H1 (cell line): ENCODE measurements around the gene NMD3. TPM values are rescaled to one million over a fixed set of nuclear protein-coding genes. Genes with fewer than 3 reads are reported as not detected.

Source experiments
- CTCF ChIA-PET: fragments of 300-600 bp; sonication (Branson Sonifier 250); formaldehyde crosslinking; loops from one replicate; lab custom pipeline; 2021; ENCODE audit not compliant: partially characterized antibody; lab: Charles Lee
- POLR2A ChIA-PET: fragments of 300-600 bp; sonication (Branson Sonifier 250); formaldehyde crosslinking; loops from one replicate; lab custom pipeline; 2021; ENCODE audit warnings: inconsistent platforms; ENCODE audit not compliant: partially characterized antibody; lab: Charles Lee
- DNase-seq, 2 experiments: peaks; one replicate each; pipeline versions ENCODE4 v3.0.0 to v3.0.0-alpha.2; 2010 to 2022; ENCODE audit warnings: low spot score in 2 of 2, low read depth in 1 of 2, mixed read lengths in 1 of 2
- FAIRE-seq: peaks from 2 replicates; lab custom pipeline; 2011; peaks lifted over from hg19 to GRCh38; lab: Jason Lieb, UNC
- H2AFZ ChIP-seq: 2 replicates; pipeline ENCODE4 v1.8.1; 2012; ENCODE audit warnings: low read length, inconsistent platforms
- H2AK5ac ChIP-seq: 2 replicates; pipeline ENCODE4 v1.6.1; 2013; ENCODE audit warnings: low read depth, low read length
- H2BK120ac ChIP-seq: replicated peaks from 2 replicates; pipeline ENCODE3; 2013; ENCODE audit warnings: low read depth, low read length, inconsistent platforms
- H2BK12ac ChIP-seq: 2 replicates; pipeline ENCODE4 v1.6.1; 2013; ENCODE audit warnings: low read depth, low read length
- H2BK15ac ChIP-seq: 2 replicates; pipeline ENCODE4 v1.6.1; 2013; ENCODE audit warnings: low read length
- H2BK20ac ChIP-seq: 2 replicates; pipeline ENCODE4 v1.6.1; 2013; ENCODE audit warnings: low read length
- H2BK5ac ChIP-seq: 2 replicates; pipeline ENCODE4 v1.6.1; 2013; ENCODE audit warnings: low read depth, low read length
- H3K14ac ChIP-seq: 2 replicates; pipeline ENCODE4 v1.6.1; 2013; ENCODE audit warnings: inconsistent platforms; ENCODE audit not compliant: insufficient read length
- H3K18ac ChIP-seq: 2 replicates; pipeline ENCODE4 v1.6.1; 2013; ENCODE audit warnings: low read length; ENCODE audit errors: extremely low read depth
- H3K23ac ChIP-seq: 2 replicates; pipeline ENCODE4 v1.6.1; 2013; ENCODE audit warnings: inconsistent platforms; ENCODE audit not compliant: insufficient read length
- H3K23me2 ChIP-seq: 2 replicates; pipeline ENCODE4 v1.6.1; 2013; ENCODE audit warnings: low read depth, low read length
- H3K27ac ChIP-seq: 2 replicates; pipeline ENCODE4 v1.6.1; 2011; ENCODE audit warnings: low read depth, low read length, inconsistent platforms
- H3K27me3 ChIP-seq, 4 experiments: replicated peaks in 1 of 4; 1 replicate in 1 of 4; 2 replicates in 3 of 4; pipeline versions ENCODE4 v1.6.1 to v1.8.1; 2011 to 2013; ENCODE audit warnings: low read length in 3 of 4, mild to moderate bottlenecking in 3 of 4, inconsistent platforms in 2 of 4, mixed read lengths in 2 of 4, moderate library complexity in 1 of 4; ENCODE audit not compliant: control insufficient read depth in 3 of 4, insufficient read depth in 3 of 4; ENCODE audit errors: extremely low read depth in 1 of 4
- H3K36me3 ChIP-seq, 4 experiments: 2 replicates each; pipeline versions ENCODE4 v1.6.1 to v1.8.1; 2011 to 2013; ENCODE audit warnings: mild to moderate bottlenecking in 4 of 4, low read length in 3 of 4, moderate library complexity in 2 of 4, control low read depth in 1 of 4, inconsistent platforms in 1 of 4; ENCODE audit not compliant: insufficient read depth in 4 of 4, control insufficient read depth in 2 of 4
- H3K4ac ChIP-seq: replicated peaks from 2 replicates; pipeline ENCODE3; 2013; ENCODE audit warnings: low read length, low read depth, mixed read lengths, inconsistent platforms; ENCODE audit not compliant: insufficient read length
- H3K4me1 ChIP-seq, 4 experiments: replicated peaks in 1 of 4; 1 replicate in 1 of 4; 2 replicates in 3 of 4; pipeline versions ENCODE4 v1.6.1 to v1.8.1; 2011 to 2013; ENCODE audit warnings: low read length in 3 of 4, inconsistent platforms in 2 of 4, mixed read lengths in 1 of 4; ENCODE audit not compliant: insufficient read depth in 4 of 4, control insufficient read depth in 3 of 4
- H3K4me2 ChIP-seq, 2 experiments: 2 replicates each; pipeline versions ENCODE4 v1.6.1 to v1.8.1; 2011 to 2013; ENCODE audit warnings: low read depth in 2 of 2, low read length in 2 of 2, control low read depth in 1 of 2, inconsistent platforms in 1 of 2, mild to moderate bottlenecking in 1 of 2; ENCODE audit not compliant: insufficient read depth in 1 of 2
- H3K4me3 ChIP-seq, 4 experiments: fragments of 200-600, 300-600 bp in 1 of 4; sonication (generic), shearing (Covaris generic), sonication (Bioruptor Twin) in 1 of 4; 2 replicates each; pipeline versions ENCODE4 v1.5.1 to v1.8.1; 2011 to 2016; ENCODE audit warnings: low read length in 4 of 4, low read depth in 3 of 4, control low read depth in 2 of 4, inconsistent platforms in 2 of 4, mild to moderate bottlenecking in 2 of 4, mixed read lengths in 1 of 4, moderate library complexity in 1 of 4; ENCODE audit not compliant: insufficient read depth in 2 of 4; ENCODE audit errors: extremely low read depth in 1 of 4
- H3K56ac ChIP-seq: replicated peaks from 2 replicates; pipeline ENCODE3; 2013; ENCODE audit warnings: low read depth, mild to moderate bottlenecking, mixed read lengths, low read length, inconsistent platforms; ENCODE audit not compliant: insufficient read length
- H3K79me1 ChIP-seq: 2 replicates; pipeline ENCODE4 v1.6.1; 2013; ENCODE audit warnings: low read depth, low read length, control low read depth
- H3K79me2 ChIP-seq, 2 experiments: 2 replicates each; pipeline versions ENCODE4 v1.6.1 to v1.8.1; 2012 to 2013; ENCODE audit warnings: low read length in 2 of 2, mild to moderate bottlenecking in 2 of 2, inconsistent platforms in 1 of 2; ENCODE audit not compliant: insufficient read depth in 2 of 2, control insufficient read depth in 1 of 2
- H3K9ac ChIP-seq, 4 experiments: replicated peaks in 1 of 4; 1 replicate in 1 of 4; 2 replicates in 3 of 4; pipeline versions ENCODE4 v1.6.1 to v1.8.1; 2011 to 2013; ENCODE audit warnings: low read depth in 3 of 4, low read length in 3 of 4, control low read depth in 2 of 4, mild to moderate bottlenecking in 2 of 4, moderate library complexity in 2 of 4, inconsistent platforms in 1 of 4; ENCODE audit errors: extremely low read depth in 1 of 4
- H3K9me3 ChIP-seq, 2 experiments: 2 replicates each; pipeline versions ENCODE4 v1.6.1 to v1.8.1; 2012 to 2013; ENCODE audit warnings: mild to moderate bottlenecking in 2 of 2, moderate library complexity in 2 of 2, control low read depth in 1 of 2, inconsistent platforms in 1 of 2, low read depth in 1 of 2, low read length in 1 of 2, mixed read lengths in 1 of 2; ENCODE audit not compliant: insufficient read depth in 2 of 2
- H4K20me1 ChIP-seq, 2 experiments: replicated peaks in 1 of 2; 2 replicates each; pipeline versions ENCODE3 to v1.8.1; 2011 to 2013; ENCODE audit warnings: inconsistent platforms in 2 of 2, low read length in 2 of 2, mild to moderate bottlenecking in 1 of 2; ENCODE audit not compliant: insufficient read depth in 2 of 2, control insufficient read depth in 1 of 2
- H4K5ac ChIP-seq: 2 replicates; pipeline ENCODE4 v1.6.1; 2013; ENCODE audit warnings: low read length, low read depth, mixed read lengths, inconsistent platforms; ENCODE audit not compliant: insufficient read length
- H4K8ac ChIP-seq: 2 replicates; pipeline ENCODE4 v1.8.0; 2013; ENCODE audit warnings: mild to moderate bottlenecking, moderate library complexity, low read length, inconsistent platforms; ENCODE audit not compliant: insufficient read depth; ENCODE audit errors: extremely low read depth
- H4K91ac ChIP-seq: replicated peaks from 2 replicates; pipeline ENCODE3; 2013; ENCODE audit warnings: low read length, mixed read lengths, inconsistent platforms; ENCODE audit not compliant: insufficient read length
- ASH2L ChIP-seq: fragments of 200-600, 300-600 bp; sonication (generic); IDR thresholded peaks from one replicate; pipeline ENCODE4 v1.7.1; 2017; ENCODE audit warnings: low read length
- GABPA ChIP-seq: IDR thresholded peaks from 2 replicates; pipeline ENCODE4 v1.6.1; 2011; ENCODE audit warnings: mild to moderate bottlenecking, low read length, moderate library complexity, borderline replicate concordance; ENCODE audit not compliant: insufficient read depth
- HDAC2 ChIP-seq, 2 experiments: fragments of 300-600 bp in 1 of 2; sonication (generic) in 1 of 2; IDR thresholded peaks; 2 replicates each; pipeline ENCODE4 v1.6.1; 2011 to 2012; ENCODE audit warnings: low read depth in 2 of 2, low read length in 2 of 2, mild to moderate bottlenecking in 2 of 2, moderate library complexity in 2 of 2, borderline replicate concordance in 1 of 2, inconsistent platforms in 1 of 2
- KDM1A ChIP-seq: fragments of 200-600, 300-600 bp; sonication (generic); IDR thresholded peaks from 2 replicates; pipeline ENCODE4 v1.7.1; 2016; ENCODE audit warnings: mild to moderate bottlenecking, low read length, borderline replicate concordance
- POLR2AphosphoS5 ChIP-seq: IDR thresholded peaks from 2 replicates; pipeline ENCODE4 v1.6.1; 2011; ENCODE audit warnings: low read depth, low read length
- SIRT6 ChIP-seq: IDR thresholded peaks from one replicate; pipeline ENCODE4 v1.7.1; 2012; ENCODE audit warnings: low read length, inconsistent platforms
- TAF7 ChIP-seq: optimal IDR thresholded peaks from 2 replicates; pipeline ENCODE3; 2011; ENCODE audit warnings: low read depth, mild to moderate bottlenecking, inconsistent platforms, low read length, moderate library complexity, borderline replicate concordance
- TBP ChIP-seq: IDR thresholded peaks from 2 replicates; pipeline ENCODE4 v1.6.1; 2011; ENCODE audit warnings: low read depth, low read length, improper control_type of control experiment
- WGBS, 2 experiments: shearing (Covaris generic) in 1 of 2; methylation state at CpG; one replicate each; pipeline versions ENCODE4 v1.1.6 to v1.1.7; 2013 to 2015; ENCODE audit warnings: low lambda C conversion rate in 2 of 2, mixed read lengths in 2 of 2, inconsistent platforms in 1 of 2, low coverage in 1 of 2, missing lambda C conversion rate in 1 of 2; ENCODE audit not compliant: insufficient replicate concordance in 2 of 2, insufficient coverage in 1 of 2, insufficient read length in 1 of 2; ENCODE audit errors: extremely low coverage in 1 of 2, missing lambda C conversion rate in 1 of 2; 5-methylcytosine and 5-hydroxymethylcytosine counted together
- polyA plus RNA-seq, 7 experiments: library from polyadenylated mRNA; depleted of rRNA in 3 of 7; stranded (reverse) in 5 of 7; unstranded in 2 of 7; fragments of >200 nt in 5 of 7; fragments of 200-250 nt in 2 of 7; gene quantifications; 1 replicate in 5 of 7; 2 replicates in 1 of 7; 4 replicates in 1 of 7; pipeline versions ENCODE4 v1.2.1 to v1.2.3, GENCODE V29; 2011 to 2013; ENCODE audit warnings: missing spikeins in 2 of 7, mixed read lengths in 2 of 7
- total RNA-seq: library from RNA; stranded (reverse); fragmentation: NEBNext Ultra II Directional; extraction: Animal tissue kit (Norgen Biotek cat#: 25700); gene quantifications from 2 replicates; pipeline ENCODE4 v1.2.1, GENCODE V29; 2021
- TF ChIP-seq, protein P1 (sequence below), 3 experiments: IDR thresholded peaks; 1 replicate in 2 of 3; 2 replicates in 1 of 3; pipeline versions ENCODE4 v1.5.1 to v1.6.1; 2011; ENCODE audit warnings: low read length in 3 of 3, mild to moderate bottlenecking in 3 of 3, inconsistent platforms in 2 of 3, low read depth in 1 of 3, moderate library complexity in 1 of 3; ENCODE audit not compliant: insufficient read depth in 1 of 3; ENCODE audit errors: control extremely low read depth in 1 of 3

Gene NMD3
- total and polyA plus RNA-seq, 2 of the 8 experiments (the other 6 are each of a cell fraction or from before 2014, with no cell fraction given): 12.1 to 64.2 TPM

DNA sequence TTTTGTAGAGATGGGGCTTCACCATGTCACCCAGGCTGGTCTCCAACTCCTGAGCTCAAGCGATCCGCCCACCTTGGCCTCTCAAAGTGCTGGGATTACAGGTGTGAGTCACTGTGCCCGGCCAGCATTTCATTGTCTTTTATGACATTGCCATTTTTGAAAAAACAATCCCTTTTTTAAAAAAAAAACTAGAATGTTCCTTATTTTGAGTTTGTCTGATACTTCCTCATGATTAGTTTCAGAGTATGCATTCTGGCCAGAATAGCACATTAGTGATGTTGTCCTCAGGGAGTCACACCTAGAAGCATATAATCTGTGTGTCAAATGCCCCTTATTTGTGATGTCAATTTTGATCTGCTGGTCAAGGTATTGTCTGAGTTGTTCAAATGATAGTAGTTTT, 21.2 kb upstream of the NMD3 start:
- no peak overlapping the region for H2BK20ac ChIP-seq
- TF ChIP-seq, protein P1, sequence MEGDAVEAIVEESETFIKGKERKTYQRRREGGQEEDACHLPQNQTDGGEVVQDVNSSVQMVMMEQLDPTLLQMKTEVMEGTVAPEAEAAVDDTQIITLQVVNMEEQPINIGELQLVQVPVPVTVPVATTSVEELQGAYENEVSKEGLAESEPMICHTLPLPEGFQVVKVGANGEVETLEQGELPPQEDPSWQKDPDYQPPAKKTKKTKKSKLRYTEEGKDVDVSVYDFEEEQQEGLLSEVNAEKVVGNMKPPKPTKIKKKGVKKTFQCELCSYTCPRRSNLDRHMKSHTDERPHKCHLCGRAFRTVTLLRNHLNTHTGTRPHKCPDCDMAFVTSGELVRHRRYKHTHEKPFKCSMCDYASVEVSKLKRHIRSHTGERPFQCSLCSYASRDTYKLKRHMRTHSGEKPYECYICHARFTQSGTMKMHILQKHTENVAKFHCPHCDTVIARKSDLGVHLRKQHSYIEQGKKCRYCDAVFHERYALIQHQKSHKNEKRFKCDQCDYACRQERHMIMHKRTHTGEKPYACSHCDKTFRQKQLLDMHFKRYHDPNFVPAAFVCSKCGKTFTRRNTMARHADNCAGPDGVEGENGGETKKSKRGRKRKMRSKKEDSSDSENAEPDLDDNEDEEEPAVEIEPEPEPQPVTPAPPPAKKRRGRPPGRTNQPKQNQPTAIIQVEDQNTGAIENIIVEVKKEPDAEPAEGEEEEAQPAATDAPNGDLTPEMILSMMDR (IDR thresholded peaks at IDR 0.05; ENCODE audit: control extremely low read depth in 1 of 3, insufficient read depth in 1 of 3, low read depth in 1 of 3, low read length in 3 of 3): no peak
- no peak for TF ChIP-seq HDAC2 (IDR thresholded peaks at IDR 0.05; ENCODE audit: borderline replicate concordance in 1 of 2, low read depth in 2 of 2, low read length in 2 of 2)
- TF ChIP-seq TAF7: no peak
- TF ChIP-seq ASH2L: no peak
- TF ChIP-seq KDM1A: no peak
- TF ChIP-seq POLR2AphosphoS5: no peak
- no peak for TF ChIP-seq SIRT6
- TF ChIP-seq GABPA: no peak
- TF ChIP-seq TBP: no peak
- H4K20me1 ChIP-seq: no peaks in the 10 kb centered on the region
- no peak overlapping the region for H3K4me3 ChIP-seq
- no peak overlapping the region for H2AFZ ChIP-seq
- H3K56ac ChIP-seq: no peak overlapping the region
- H3K4ac ChIP-seq: no peak overlapping the region
- FAIRE-seq: no peak
- H3K14ac ChIP-seq: no peak overlapping the region
- no peak overlapping the region for H3K4me2 ChIP-seq
- H2BK120ac ChIP-seq: no peak overlapping the region
- no peak overlapping the region for H3K27ac ChIP-seq
- H3K4me1 ChIP-seq: peaks cover 0 to 3% (median 0%) of the 10 kb centered on the region in 4 experiments; a peak in 1 of 7 replicates
- no peak overlapping the region for H3K23ac ChIP-seq
- no peak overlapping the region for H2BK12ac ChIP-seq
- H3K27me3 ChIP-seq: no peaks in the 10 kb centered on the region
- H3K79me1 ChIP-seq: no peaks in the 10 kb centered on the region
- H4K5ac ChIP-seq: no peak overlapping the region
- POLR2A ChIA-PET: no interaction called here
- H4K8ac ChIP-seq: no peak overlapping the region
- H3K79me2 ChIP-seq: no peaks in the 10 kb centered on the region
- no peak for DNase-seq
- H3K9ac ChIP-seq: no peak overlapping the region
- H3K9me3 ChIP-seq: peaks cover 8 to 10% of the 10 kb centered on the region in 2 experiments
- no peaks in the 10 kb centered on the region; a peak in 1 of 8 replicates for H3K36me3 ChIP-seq
- H3K18ac ChIP-seq: no peak overlapping the region
- WGBS, 2 experiments: 89% methylated on average over 3 of the region's 3 CpGs; no CpG with 5 or more reads in 1 of the 2 experiments
- no peak overlapping the region for H2BK5ac ChIP-seq
- CTCF ChIA-PET: interaction anchor here (0.5 to 1.0 kb wide), 2 partner anchors 12 to 574 kb away, joined by 3 read pairs; no protein-coding TSS in a partner anchor
- no peak overlapping the region for H2BK15ac ChIP-seq
- no peak overlapping the region for H2AK5ac ChIP-seq
- H4K91ac ChIP-seq: no peak overlapping the region
- no peaks in the 10 kb centered on the region for H3K23me2 ChIP-seq
